Muscle layer of colon (tissue), 2 donors: Measurements from ENCODE around the gene TNPO3.
"Not testable (repeated sequence)": the region's sequence is repeated elsewhere in the genome, so short reads cannot be mapped to it uniquely, and the experiment has no call there.

ENCODE experiments used
- H3K27ac ChIP-seq: one replicate; pipeline ENCODE4 v1.7.0; 2013; ENCODE audit warnings: low read depth, mild to moderate bottlenecking, low read length, moderate library complexity
- H3K27me3 ChIP-seq, 2 donors: one replicate each; pipeline ENCODE4 v1.7.0; 2013; ENCODE audit warnings: low read length in 2 of 2, mild to moderate bottlenecking in 2 of 2; ENCODE audit not compliant: insufficient read depth in 2 of 2, control insufficient read depth in 1 of 2
- H3K36me3 ChIP-seq: one replicate; pipeline ENCODE4 v1.7.0; 2013; ENCODE audit warnings: mild to moderate bottlenecking, low read length; ENCODE audit not compliant: insufficient read depth
- H3K4me1 ChIP-seq: one replicate; pipeline ENCODE4 v1.7.0; 2013; ENCODE audit warnings: mild to moderate bottlenecking, low read length; ENCODE audit not compliant: insufficient read depth
- H3K4me3 ChIP-seq, 2 donors: one replicate each; pipeline ENCODE4 v1.7.0; 2013; ENCODE audit warnings: low read length in 2 of 2, low read depth in 1 of 2, mild to moderate bottlenecking in 1 of 2, moderate library complexity in 1 of 2
- H3K9ac ChIP-seq: one replicate; pipeline ENCODE4 v1.7.0; 2013; ENCODE audit warnings: low read length
- H3K9me3 ChIP-seq: one replicate; pipeline ENCODE4 v1.7.0; 2013; ENCODE audit warnings: mild to moderate bottlenecking, low read length
- donor health status: abdominal sarcoma.
- donor health status: Adenocarcinoma of cecum.

TNPO3 gene

DNA sequence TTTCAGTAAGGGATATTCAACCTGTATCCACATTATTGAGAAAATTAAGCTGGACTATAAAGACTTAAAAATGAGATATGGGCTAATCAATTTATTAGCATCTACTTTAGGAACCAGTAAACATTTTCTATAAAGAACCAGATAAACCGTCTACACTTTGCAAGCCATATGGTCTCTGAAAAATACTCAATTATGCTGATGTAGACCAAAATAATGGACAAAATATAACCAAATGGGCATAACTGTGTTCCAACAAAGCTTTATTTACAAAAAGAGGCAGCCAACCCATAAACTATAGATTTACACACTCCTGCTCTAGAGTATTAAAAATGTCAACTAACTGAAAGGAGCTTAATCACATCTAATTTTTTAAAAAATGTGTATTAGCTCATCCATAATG is 42.3 kb downstream of the TNPO3 start:
- no peak overlapping the region for H3K27ac ChIP-seq
- peaks cover 18% of the 10 kb centered on the region for H3K36me3 ChIP-seq
- H3K9ac ChIP-seq: no peak overlapping the region
- no peaks in the 10 kb centered on the region for H3K4me1 ChIP-seq
- H3K27me3 ChIP-seq: no peaks in the 10 kb centered on the region
- no peaks in the 10 kb centered on the region for H3K9me3 ChIP-seq
- H3K4me3 ChIP-seq: no peak overlapping the region

DNA sequence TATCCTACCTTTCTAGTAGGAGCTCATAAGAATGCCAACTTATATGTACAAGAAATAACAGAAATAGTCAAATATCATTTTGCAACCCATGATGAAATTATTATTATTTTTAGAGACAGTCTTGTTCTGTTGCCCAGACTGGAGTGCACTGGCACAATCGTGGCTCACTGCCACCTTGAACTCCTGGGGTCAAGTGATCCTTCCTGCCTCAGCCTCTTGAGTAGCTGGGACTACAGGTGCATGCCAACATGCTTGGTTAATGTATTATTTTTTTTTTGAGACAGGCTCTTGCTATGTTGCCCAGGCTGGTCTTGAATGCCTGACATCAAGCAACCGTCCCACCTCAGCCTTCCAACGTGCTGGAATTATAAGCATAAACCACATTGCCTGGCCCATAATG is 44.8 kb downstream of the TNPO3 start:
- no peak overlapping the region for H3K27ac ChIP-seq
- H3K9me3 ChIP-seq: no peaks in the 10 kb centered on the region
- no peaks in the 10 kb centered on the region for H3K4me1 ChIP-seq
- peaks cover 17% of the 10 kb centered on the region for H3K36me3 ChIP-seq
- no peak overlapping the region for H3K4me3 ChIP-seq
- H3K27me3 ChIP-seq: no peaks in the 10 kb centered on the region
- no peak overlapping the region for H3K9ac ChIP-seq

DNA sequence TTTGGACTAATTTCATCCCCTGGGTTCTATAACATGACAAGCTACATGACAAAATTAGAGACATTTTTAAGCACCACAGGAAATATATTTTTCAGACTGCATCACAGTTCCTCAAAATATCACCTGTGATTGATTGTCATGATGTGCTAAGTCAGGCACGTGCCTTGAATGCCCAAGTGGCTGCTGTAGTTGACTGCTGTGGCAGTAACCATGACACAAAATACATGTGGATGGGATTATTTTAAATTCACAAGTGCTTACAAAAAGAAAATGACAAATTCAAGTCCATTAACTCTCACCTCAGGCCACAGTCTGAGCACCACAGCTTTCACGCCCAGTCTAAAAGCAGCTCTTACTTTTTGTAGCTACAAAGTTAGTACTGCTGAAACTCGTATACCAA is 45.5 kb downstream of the TNPO3 start:
- H3K9ac ChIP-seq: no peak overlapping the region
- H3K4me3 ChIP-seq: no peak overlapping the region
- H3K36me3 ChIP-seq: peaks cover 11% of the 10 kb centered on the region
- no peaks in the 10 kb centered on the region for H3K27me3 ChIP-seq
- no peaks in the 10 kb centered on the region for H3K9me3 ChIP-seq
- H3K4me1 ChIP-seq: no peaks in the 10 kb centered on the region
- no peak overlapping the region for H3K27ac ChIP-seq

DNA sequence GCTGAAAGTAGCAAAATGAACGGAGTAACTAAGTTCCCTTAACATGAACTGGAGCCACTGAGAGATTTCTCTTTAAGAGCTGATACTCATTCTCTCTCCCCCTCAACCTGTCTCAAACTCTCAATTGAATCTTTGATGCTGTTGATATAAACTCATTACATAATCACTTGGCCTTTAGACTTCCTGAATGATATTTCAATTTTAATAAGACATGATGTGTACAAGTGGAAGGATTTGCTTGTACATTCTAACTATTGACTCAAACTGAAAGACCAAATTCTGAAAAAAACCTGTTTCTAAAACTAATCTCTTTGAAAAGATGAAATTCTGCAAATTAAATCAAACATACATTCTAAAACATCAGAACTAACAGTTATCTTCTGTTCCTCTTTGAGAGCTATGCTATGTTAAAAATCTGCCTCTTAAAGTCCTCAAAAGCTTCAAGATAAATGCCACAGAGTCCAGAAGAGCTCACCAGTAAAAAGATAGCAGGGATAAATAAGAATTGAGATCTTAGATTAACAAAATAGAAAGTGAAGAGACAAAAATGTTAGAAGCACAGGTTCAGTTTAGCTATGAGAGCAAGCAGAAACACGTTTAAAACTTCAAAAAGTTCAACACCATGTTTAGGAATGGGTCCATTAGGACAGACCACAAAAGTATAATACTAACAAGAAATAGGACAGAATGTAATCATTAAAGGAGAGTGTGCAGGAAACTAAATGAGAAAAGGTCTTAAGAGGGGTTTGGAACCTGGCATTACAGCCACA is 46.1 kb downstream of the TNPO3 start:
- H3K9me3 ChIP-seq: no peaks in the 10 kb centered on the region
- peaks cover 5% of the 10 kb centered on the region for H3K36me3 ChIP-seq
- H3K27me3 ChIP-seq: no peaks in the 10 kb centered on the region
- no peak overlapping the region for H3K9ac ChIP-seq
- no peaks in the 10 kb centered on the region for H3K4me1 ChIP-seq
- H3K27ac ChIP-seq: no peak overlapping the region
- no peak overlapping the region for H3K4me3 ChIP-seq

DNA sequence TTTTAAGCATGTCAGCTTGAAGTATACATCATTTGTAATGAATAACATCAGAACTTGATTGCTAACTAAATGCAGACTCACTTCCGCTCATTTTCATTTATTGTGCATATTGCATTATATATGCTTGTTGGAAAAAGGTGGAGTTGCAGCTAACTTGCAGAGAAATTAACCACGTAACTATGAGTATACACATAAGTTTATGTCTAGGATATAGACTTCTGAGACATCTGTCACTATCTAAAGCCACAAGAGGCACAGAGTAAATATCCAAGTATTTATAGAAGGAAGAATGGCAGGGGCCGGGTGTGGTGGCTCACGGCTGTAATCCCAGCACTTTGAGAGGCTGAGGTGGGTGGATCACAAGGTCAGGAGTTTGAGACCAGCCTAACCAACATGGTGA is 47.3 kb downstream of the TNPO3 start:
- no peaks in the 10 kb centered on the region for H3K36me3 ChIP-seq
- H3K9me3 ChIP-seq: no peaks in the 10 kb centered on the region
- no peak overlapping the region for H3K9ac ChIP-seq
- no peak overlapping the region for H3K27ac ChIP-seq
- no peaks in the 10 kb centered on the region for H3K4me1 ChIP-seq
- H3K4me3 ChIP-seq: no peak overlapping the region
- H3K27me3 ChIP-seq: no peaks in the 10 kb centered on the region

DNA sequence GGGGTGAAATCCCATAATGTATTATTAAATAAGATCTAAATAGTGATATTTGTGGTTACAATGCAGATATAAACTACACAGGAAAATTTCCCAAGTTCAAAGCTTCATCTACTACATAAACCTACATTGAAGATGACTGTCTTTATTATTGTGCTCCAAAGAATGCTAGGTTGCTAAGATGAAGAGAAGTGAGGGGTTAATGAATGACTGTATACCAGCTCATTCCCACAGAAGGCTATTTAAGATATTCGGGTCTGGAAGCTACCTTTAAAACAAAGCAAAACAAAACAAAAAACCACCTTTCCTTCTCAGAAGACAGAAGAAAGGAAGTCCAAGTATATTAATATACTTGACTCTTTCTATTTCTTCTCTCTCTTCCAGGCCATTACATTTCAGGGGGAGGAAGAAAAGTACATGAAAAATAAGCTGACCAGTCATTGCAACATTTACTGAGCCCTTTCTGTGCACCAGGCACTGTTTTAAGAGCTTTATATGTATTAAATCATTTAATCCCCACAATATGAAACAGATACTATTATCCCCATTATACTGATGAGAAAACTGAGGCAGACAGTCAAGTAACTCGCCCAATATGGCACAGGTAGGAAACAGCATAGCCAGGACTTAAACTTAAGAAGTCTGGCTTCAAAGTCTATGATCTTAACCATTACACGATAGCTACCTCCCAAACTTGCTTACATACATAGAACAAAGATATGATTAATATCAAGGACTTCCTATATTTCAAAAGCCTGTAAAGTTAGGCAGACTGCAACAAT is 48.1 kb downstream of the TNPO3 start:
- no peak overlapping the region for H3K27ac ChIP-seq
- no peak overlapping the region for H3K4me3 ChIP-seq
- H3K36me3 ChIP-seq: peaks cover 5% of the 10 kb centered on the region
- no peak overlapping the region for H3K9ac ChIP-seq
- no peaks in the 10 kb centered on the region for H3K9me3 ChIP-seq
- H3K4me1 ChIP-seq: no peaks in the 10 kb centered on the region
- H3K27me3 ChIP-seq: no peaks in the 10 kb centered on the region

DNA sequence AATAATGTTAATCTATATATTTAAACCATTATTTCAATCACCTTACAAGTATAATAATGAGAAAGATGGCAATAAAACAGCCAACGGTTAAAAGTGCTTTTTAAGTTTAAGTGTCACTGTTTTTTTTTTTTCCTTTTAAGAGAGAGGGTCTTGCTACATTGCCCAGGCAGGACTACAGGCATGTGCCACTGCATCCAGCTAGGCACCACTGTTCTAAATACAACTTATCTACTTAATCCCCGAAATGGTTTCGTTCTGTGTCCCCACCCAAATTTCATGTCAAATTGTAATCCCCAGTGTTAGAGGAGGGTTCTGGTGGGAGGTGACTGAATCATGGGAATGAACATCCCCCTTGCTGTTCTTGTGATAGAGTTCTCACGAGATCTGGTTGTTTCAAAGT is 49.7 kb downstream of the TNPO3 start:
- H3K27ac ChIP-seq: no peak overlapping the region
- H3K27me3 ChIP-seq: no peaks in the 10 kb centered on the region
- H3K9me3 ChIP-seq: no peaks in the 10 kb centered on the region
- H3K9ac ChIP-seq: no peak overlapping the region
- H3K36me3 ChIP-seq: peaks cover 15% of the 10 kb centered on the region
- H3K4me1 ChIP-seq: no peaks in the 10 kb centered on the region
- H3K4me3 ChIP-seq: no peak overlapping the region

DNA sequence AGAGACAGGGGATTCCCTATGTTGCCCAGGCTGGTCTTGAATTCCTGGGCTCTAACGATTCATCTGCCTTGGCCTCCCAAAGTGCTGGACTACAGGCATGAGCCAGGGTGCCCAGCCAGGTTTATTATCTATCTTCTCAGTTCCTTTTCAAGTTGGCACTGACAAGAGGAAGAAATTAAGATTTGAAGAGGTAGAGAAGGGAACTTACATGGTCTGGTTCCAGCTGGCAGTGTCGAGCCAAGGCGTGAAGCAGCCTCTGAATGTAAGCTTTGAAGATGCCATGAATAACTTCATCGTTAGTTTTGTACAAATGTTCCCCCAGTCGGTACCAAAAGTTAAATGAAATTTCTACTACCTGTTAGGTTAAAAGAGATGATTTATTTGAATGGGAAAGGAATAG is 57.7 kb downstream of the TNPO3 start:
- H3K36me3 ChIP-seq: peaks cover 36% of the 10 kb centered on the region
- no peak overlapping the region for H3K27ac ChIP-seq
- H3K4me1 ChIP-seq: no peaks in the 10 kb centered on the region
- H3K9ac ChIP-seq: no peak overlapping the region
- no peaks in the 10 kb centered on the region for H3K27me3 ChIP-seq
- no peaks in the 10 kb centered on the region for H3K9me3 ChIP-seq
- no peak overlapping the region for H3K4me3 ChIP-seq

DNA sequence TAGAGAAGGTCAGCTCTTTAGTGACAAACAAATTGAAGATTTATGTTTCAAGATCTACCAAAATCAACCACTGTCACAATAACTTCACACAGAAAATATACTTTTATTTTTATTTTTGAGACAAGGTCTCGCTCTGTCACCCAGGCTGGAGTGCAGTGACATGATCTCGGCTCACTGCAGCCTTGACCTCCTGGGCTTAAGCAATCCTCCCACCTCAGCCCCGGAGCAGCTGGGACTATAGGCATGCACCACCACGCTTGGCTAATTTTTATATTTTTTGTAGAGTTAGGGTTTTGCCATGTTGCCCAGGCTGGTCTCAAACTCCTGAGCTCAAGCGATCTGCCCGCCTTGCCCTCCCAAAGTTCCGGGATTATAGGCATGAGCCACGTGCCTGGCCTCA is 60.4 kb downstream of the TNPO3 start:
- not testable (repeated sequence) for H3K27ac ChIP-seq, H3K4me3 ChIP-seq, H3K9me3 ChIP-seq, H3K9ac ChIP-seq, H3K27me3 ChIP-seq, H3K4me1 ChIP-seq
- peaks cover 23% of the 10 kb centered on the region for H3K36me3 ChIP-seq

DNA sequence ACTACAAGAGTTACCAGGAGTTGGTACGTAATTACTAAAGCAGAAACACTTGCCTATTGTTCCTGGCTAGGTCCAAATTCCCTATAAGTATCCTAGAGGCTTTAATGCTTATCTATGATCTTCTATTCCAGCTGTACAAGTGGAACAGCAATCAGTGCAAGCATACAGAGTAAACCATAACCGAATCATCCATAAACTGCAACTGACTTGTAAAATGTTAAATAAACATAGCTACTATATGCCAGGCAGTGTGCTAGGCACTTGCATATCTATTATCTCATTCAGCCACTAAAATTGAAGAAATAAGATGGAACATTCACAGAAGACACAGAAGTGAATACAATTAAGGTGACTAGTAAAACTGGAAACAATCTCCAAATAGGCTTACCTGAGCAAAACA is 61.5 kb downstream of the TNPO3 start:
- Histone ChIP-seq H3K4me3 (no peak overlapping the region), H3K9ac (no peak overlapping the region), H3K9me3 (no peaks in the 10 kb centered on the region), H3K27ac (no peak overlapping the region), H3K36me3 (peaks cover 25% of the 10 kb centered on the region), H3K4me1 (no peaks in the 10 kb centered on the region), H3K27me3 (no peaks in the 10 kb centered on the region)

DNA sequence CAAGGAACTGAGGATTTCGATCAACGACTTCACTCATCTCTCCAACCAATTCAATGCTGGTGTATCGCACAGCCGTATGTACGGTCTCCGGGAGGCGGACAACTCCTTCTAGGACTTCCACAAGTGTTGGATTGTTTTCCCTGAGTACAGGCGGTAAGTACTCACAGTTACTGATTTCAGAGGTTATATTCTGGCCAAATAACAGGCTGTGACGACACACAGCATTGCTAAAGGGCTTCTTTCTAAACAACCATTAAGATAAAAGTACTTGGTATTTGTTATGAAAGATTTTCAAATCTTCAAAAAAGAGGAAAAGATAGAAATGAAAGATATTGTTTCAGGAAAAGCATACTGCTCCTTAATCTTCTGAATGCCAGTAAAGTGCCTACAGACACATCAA is 65.0 kb downstream of the TNPO3 start:
- peaks cover 27% of the 10 kb centered on the region for H3K36me3 ChIP-seq
- no peak overlapping the region for H3K4me3 ChIP-seq
- no peaks in the 10 kb centered on the region for H3K27me3 ChIP-seq
- H3K4me1 ChIP-seq: no peaks in the 10 kb centered on the region
- H3K27ac ChIP-seq: no peak overlapping the region
- H3K9ac ChIP-seq: no peak overlapping the region
- H3K9me3 ChIP-seq: no peaks in the 10 kb centered on the region

DNA sequence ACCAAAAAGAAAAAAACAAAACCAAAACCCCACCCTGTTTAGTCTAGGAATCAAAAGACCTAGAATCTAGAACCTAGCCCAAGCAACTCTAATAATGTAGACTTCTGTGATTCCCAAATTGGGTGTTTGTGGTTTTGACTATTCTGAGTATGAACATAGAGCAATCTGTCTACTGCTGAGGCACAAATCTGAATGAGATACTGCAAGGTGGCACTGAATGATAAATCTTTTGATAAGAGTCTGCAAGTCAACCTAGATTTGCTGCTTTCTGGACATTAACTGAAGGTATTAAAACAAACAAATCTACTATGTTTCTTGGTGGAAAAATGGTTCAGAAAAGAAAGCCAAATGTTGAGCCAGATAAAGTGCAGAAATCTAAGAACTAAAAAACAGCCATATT is 66.5 kb downstream of the TNPO3 start:
- Histone ChIP-seq H3K36me3 (peaks cover 34% of the 10 kb centered on the region), H3K4me3 (no peak overlapping the region), H3K4me1 (no peaks in the 10 kb centered on the region), H3K9me3 (no peaks in the 10 kb centered on the region), H3K27ac (no peak overlapping the region), H3K9ac (no peak overlapping the region), H3K27me3 (no peaks in the 10 kb centered on the region)
